GM12874 (cell line): ENCODE data around the gene CLIP4.

Experiments
- TF ChIP-seq, protein P1 (sequence below): IDR thresholded peaks from 2 replicates; pipeline ENCODE4 v1.5.1; 2011; ENCODE audit warnings: low read depth, mild to moderate bottlenecking, control low read depth, low read length, moderate library complexity; ENCODE audit not compliant: insufficient read depth

Gene CLIP4

DNA sequence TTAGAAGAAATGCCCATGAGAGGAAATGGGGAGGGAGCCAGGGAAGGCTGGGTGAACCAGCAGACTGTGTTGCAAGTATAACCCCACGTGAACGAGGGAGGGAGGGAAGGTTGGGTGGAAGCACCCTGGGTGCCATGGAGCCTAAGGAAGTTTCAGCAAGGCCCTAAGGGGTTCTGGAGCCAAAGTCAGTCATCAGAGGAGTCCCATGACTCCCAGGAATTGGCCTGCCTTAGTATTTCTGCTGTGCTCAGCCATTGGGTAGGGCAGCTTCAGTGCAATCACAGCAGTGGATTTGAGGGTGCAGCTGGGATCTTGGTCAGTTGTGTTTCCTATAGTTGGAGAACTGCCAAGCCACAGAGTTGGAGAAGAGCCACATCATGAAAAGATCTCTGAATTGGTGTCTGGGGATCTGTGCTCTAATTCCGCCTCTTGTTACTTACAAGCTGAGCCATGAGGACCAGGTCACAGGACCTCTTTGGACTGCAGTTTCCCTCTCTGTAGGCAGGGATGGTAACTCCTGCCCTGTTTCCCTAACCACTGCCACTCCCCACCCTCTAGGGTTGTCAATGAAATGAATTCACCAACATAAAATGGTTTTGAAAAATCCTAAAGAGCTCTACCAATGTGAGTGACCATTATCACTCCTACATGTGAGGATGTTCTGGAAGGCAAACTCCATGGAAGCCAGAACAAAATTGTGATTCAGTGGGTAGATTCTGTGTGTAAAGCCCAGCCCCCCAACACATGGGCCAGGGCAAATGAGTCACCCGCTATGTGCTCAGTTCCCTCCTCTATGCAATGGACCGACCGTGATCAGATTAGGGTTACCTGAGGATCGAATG, 108.9 kb downstream of the CLIP4 start:
- TF ChIP-seq, protein P1, sequence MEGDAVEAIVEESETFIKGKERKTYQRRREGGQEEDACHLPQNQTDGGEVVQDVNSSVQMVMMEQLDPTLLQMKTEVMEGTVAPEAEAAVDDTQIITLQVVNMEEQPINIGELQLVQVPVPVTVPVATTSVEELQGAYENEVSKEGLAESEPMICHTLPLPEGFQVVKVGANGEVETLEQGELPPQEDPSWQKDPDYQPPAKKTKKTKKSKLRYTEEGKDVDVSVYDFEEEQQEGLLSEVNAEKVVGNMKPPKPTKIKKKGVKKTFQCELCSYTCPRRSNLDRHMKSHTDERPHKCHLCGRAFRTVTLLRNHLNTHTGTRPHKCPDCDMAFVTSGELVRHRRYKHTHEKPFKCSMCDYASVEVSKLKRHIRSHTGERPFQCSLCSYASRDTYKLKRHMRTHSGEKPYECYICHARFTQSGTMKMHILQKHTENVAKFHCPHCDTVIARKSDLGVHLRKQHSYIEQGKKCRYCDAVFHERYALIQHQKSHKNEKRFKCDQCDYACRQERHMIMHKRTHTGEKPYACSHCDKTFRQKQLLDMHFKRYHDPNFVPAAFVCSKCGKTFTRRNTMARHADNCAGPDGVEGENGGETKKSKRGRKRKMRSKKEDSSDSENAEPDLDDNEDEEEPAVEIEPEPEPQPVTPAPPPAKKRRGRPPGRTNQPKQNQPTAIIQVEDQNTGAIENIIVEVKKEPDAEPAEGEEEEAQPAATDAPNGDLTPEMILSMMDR, result no peak

DNA sequence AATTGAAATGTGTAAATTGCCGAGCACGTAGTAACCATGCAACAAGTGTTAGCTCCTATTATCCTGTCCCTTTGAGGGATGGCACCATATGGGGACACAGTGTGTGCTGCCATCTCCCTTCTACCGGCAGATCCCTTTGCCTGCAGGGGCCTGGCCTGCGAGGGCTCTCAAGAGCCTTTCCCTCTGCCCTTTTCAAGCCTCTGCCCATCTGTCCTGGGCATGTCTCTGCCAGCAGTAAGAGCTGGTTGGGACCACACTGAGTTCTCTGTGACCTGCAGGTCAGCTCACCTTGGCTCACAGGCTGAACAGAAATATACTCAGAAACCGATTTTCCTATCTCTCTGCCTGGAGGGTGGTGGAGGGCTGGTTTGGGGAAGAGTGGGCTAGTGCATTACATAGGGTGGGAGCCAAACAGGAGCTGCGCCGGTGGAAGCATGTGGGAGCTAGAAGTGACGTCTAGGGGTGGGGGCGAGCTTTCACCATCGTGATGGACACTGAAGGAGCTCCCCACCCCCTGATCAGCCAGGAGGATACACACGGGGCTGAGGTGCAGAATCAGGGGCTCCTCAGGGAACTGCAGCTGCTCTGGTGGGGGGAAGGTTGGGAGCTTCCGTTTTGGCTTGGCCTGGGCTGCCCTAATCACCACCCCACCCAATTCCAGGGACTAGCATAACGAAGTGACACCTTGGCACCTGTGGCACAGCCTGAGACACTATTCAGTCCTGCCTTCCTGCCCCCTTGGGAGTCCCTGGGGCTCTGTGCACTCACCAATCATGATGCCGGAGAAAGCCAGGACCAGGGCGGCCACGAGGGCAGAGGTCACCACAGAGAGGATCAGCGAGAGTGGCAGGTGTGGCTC, 109.7 kb downstream of the CLIP4 start:
- TF ChIP-seq, protein P1, result no peak

DNA sequence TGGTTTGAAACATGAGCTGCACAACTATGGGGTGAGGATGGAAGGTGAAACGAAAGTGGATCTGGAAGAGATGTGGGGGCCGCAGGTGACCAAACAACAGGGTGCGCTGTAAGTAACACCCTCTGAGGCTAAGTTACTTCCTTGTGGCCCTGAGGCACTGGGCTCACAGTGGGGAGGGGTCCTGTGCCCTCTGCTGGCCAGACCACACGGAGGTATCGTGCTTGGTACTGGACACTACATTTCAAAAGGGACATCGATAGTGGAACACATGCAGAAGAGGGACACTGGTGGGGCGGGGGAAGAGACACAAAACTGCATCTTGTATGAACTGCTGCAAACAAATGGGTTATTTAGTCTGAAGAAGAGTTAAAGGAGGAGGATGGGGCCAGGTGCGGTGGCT, 110.6 kb downstream of the CLIP4 start:
- TF ChIP-seq, protein P1, result no peak

DNA sequence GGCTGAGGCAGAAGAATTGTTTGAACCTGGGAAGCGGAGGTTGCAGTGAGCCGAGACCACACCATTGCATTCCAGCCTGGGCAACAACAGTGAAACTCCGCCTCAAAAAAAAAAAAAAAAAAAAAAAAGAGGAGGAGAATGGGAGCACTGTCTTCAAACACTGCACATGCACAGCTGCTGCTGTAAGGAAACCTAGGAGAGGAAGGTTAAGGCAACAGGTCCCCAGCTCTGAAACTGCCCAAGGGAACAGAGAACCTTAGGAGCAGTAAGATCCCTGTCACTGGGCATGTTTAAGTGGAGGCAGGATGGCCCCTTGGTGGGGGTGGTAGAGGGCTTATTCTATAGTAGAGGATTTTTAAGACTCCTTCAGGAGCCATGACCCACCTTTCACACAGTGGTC, 111.2 kb downstream of the CLIP4 start:
- TF ChIP-seq, protein P1, result no peak

DNA sequence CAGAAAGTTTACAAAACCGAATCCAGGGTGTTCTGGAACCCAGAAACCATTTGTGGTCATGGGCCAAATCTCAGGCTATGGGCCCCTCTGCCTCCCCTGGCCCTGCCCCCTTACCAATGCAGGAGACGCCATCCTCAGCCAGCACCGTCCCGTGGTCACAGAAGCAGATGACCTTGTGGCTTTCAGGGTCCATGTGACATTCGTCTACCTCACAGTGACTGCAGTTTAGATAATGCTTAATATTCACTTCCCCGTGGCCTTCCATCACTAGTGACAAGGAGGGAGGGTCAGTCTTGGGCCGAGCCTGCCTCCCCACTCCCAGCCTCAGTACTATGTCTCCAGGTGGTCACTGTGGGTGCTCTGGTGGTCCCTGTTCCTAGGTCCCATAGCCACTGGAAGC, 111.6 kb downstream of the CLIP4 start:
- TF ChIP-seq, protein P1, result no peak

DNA sequence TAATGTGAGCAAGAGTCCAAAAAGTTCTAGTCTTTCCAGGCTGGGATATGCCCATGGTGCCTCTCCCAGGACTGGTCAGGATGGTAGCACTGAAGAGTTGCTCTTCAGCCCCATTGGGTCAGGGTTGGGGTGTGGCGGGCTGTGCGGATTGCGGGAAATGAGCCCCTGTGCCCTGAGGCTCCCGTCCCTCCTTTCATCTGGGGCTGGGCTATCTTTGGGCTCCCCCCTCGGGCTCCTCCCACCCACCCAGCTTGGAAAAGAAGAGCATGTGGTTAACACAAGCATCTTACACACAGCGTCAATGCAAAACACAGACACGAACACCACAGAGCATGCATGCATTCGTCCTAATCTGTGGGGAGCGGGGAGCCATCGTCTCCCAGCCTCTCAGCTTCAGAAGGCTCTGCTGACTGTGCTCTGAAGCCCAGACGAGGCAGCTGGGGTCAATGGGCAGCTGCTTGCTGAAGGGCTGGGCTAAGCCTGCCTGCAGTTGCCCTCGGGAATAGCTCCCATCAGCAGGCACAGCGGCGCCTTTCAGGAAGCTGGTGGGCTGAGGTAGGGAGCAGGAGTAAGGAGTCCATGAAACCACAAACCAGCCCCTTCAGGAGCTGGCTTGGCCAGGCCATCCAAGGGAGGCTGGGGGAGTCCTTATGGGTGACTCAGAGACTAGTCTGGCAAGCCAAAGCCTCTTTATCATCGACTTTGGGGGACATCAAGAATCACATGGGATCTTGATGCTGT, 112.9 kb downstream of the CLIP4 start:
- TF ChIP-seq, protein P1, result no peak

DNA sequence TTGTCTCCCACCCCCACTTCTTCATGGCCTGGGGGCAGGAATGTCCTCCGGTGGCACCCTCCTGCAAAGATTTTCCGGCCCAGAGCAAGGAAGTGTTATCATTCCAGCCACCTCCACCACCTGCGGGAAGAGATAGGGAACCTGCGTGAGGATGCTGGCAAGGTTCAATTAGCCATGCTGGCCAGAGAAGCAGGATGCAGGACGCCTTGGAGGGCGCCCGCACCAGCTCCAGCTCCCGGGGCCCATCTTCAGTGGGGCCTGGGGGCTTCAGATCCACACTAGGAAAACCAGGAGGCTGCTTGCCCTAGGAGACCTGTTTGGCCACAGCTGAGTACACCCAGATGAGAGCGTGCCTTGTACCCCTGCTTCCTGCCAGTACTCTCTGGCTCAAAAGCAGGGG, 113.7 kb downstream of the CLIP4 start:
- TF ChIP-seq, protein P1, result no peak
